22Rv1 (cell line): ENCODE results near the gene RPS3.

Experiments
- H3K27ac ChIP-seq: fragments of 450-650 bp; 2 replicates; pipeline ENCODE4 v1.5.1; 2017
- CTCF ChIP-seq: fragments of 450-650 bp; IDR thresholded peaks from 2 replicates; pipeline ENCODE4 v1.5.1; 2017; ENCODE audit warnings: mild to moderate bottlenecking
- ZFX ChIP-seq: fragments of 450-650 bp; IDR thresholded peaks from 2 replicates; pipeline ENCODE4 v1.6.1; 2017; ENCODE audit warnings: antibody characterized with exemption, borderline replicate concordance

Gene RPS3

DNA sequence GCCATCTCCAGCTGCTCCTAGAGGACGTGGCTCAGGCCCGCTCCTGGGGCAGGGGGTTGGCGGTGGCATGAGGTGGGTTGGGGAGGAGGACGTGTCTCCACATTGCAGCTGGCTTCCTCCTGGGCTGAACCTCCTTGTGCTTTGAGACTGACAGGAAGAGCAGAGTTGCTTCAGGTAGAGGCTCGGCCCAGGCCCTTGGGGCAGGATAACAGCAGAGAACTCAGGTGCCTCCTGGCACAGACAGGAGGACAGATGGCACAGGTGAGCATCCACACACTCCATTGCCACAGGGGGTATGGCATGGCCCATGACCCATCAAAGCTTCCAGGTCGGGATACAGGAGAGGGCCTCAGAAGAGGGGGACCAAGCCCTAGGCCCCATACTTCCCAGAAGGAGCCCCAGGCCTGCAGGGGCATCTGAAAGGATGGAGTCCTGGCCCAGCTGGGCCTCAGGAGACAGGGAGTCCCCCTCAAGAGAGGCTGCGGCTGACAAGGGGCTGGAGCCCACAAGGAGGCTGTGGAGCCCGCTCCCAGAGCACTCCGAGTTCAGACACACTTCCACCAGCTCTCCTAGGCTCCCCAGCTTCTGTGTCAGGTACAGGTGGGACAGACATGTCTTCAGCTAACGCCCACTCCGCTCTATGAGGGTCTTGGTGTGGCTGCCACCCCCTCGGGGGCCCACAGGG is 35.7 kb downstream of the RPS3 start:
- TF ChIP-seq ZFX (no peak), CTCF (no peak)
- no peak overlapping the region for H3K27ac ChIP-seq

- TF ChIP-seq ZFX, result no peak
- no peak for TF ChIP-seq CTCF
- H3K27ac ChIP-seq, result no peak overlapping the region
These were observed 36.2 kb downstream of the RPS3 start for GRCh38 chr11:75435571-75435925.

GRCh38 chr11:75436806-75437205 is 37.5 kb downstream of the RPS3 start:
- H3K27ac ChIP-seq, result no peak overlapping the region
- no peak for TF ChIP-seq ZFX
- TF ChIP-seq CTCF, result no peak

- no peak overlapping the region for H3K27ac ChIP-seq
- no peak for TF ChIP-seq CTCF
- TF ChIP-seq ZFX, result no peak
These were observed 38.8 kb downstream of the RPS3 start for GRCh38 chr11:75437966-75438659.

DNA sequence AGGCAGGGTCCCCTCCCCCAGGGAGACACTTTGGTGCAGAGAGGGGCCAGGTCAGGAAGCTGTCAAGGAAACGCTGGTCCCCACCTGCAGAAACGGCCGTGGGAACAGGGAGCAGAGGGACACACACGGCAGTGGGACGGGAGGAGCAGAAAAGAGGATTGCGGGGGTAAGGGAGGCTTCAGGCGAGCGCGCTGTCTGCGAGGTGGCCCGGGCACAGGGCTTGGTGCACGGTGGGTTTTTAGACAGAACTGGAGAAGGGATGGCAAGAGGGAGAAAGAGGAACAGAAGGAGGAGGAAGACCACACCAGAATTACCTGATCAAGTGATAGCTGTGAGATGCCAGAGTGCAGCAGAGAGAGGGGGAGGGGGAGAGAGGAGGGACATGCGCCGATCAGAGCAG is 39.7 kb downstream of the RPS3 start:
- no peak overlapping the region for H3K27ac ChIP-seq
- TF ChIP-seq CTCF (no peak), ZFX (no peak)

- no peak for TF ChIP-seq ZFX
- TF ChIP-seq CTCF, result no peak
- H3K27ac ChIP-seq, result no peak overlapping the region
These were observed 40.3 kb downstream of the RPS3 start for GRCh38 chr11:75439495-75440120.
